T-helper 1 cell treated with Interleukin-12 subunit alpha and Interleukin-12 subunit beta and Interleukin-4 antibody, amounts not matched to agents 30 μg/mL and 1 μg/mL, for 36 hours (primary cell): ENCODE data around the gene AADACL2.
"Not testable (repeated sequence)": the region's sequence is repeated elsewhere in the genome, so short reads cannot be mapped to it uniquely, and the experiment has no call there.

Source experiments
- H3K27ac Mint-ChIP-seq: one replicate; pipeline ENCODE4 v1.8.0; 2021; ENCODE audit warnings: mild to moderate bottlenecking, mixed read lengths
- H3K27me3 Mint-ChIP-seq: one replicate; pipeline ENCODE4 v1.8.0; 2021; ENCODE audit warnings: low read depth, mixed read lengths
- H3K36me3 Mint-ChIP-seq: one replicate; pipeline ENCODE4 v1.8.0; 2021; ENCODE audit warnings: low read depth, mixed read lengths
- H3K4me1 Mint-ChIP-seq: one replicate; pipeline ENCODE4 v1.8.0; 2021; ENCODE audit warnings: low read depth, mixed read lengths
- H3K4me3 Mint-ChIP-seq: one replicate; pipeline ENCODE4 v1.8.0; 2021; ENCODE audit warnings: mild to moderate bottlenecking, moderate library complexity, mixed read lengths
- H3K9me3 Mint-ChIP-seq: one replicate; pipeline ENCODE4 v1.8.0; 2021; ENCODE audit warnings: mixed read lengths

Gene AADACL2

DNA sequence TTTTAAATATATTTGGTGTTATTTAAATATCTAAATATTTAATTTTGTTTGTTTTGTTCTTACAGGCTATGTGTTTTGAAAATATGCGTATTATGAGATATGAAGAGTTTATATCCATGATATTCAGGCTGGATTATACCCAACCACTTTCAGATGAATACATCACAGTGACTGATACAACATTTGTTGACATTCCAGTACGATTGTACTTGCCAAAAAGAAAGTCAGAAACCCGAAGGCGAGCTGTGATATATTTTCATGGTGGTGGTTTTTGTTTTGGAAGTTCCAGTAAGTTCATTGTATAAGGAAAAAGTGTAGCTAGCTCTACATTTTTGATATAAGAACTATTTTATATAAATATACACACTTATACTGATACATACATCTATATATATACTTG lies 6.9 kb downstream of the AADACL2 start:
- Mint-ChIP-seq H3K27me3 (no peaks in the 10 kb centered on the region), H3K27ac (no peak overlapping the region), H3K9me3 (no peaks in the 10 kb centered on the region), H3K36me3 (no peaks in the 10 kb centered on the region), H3K4me1 (no peaks in the 10 kb centered on the region), H3K4me3 (no peak overlapping the region)

DNA sequence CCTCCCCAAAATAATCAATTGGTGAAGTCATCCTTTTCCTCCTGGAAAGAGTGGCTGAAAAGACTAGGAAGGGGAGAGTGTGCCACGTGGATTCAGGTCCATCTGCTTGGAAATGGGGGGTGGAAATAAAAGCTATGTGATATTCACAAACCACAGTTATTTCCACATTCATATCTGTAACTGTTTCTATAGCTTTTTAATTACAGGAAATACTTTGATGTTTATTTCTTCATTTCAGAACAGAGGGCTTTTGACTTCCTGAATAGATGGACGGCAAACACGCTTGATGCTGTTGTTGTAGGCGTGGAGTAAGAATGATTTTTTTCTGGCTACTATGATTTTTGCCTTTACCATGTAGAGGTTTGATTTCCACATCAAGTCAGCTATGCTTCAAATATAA lies 10.1 kb downstream of the AADACL2 start:
- Mint-ChIP-seq H3K4me3 (no peak overlapping the region), H3K36me3 (no peaks in the 10 kb centered on the region), H3K4me1 (no peaks in the 10 kb centered on the region)

DNA sequence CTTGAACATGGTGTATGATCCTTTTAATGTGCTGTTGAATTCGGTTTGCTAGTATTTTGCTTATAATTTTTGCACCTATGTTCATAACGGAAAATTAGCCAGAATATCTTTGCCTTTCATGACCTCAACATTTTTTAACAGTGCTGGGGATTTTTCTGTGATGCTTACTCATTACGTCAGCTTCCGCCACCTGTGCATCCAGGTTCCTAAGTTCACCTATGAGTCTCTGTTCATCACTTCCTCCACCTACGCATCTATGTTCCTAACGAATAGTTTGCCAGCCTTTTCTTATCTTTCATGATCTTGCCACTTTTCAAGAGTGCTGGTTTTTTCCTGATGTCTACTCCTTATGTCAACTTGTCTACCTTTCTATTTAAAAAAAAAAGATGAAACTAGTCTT lies 16.5 kb downstream of the AADACL2 start:
- Mint-ChIP-seq H3K4me3 (no peak overlapping the region), H3K4me1 (no peaks in the 10 kb centered on the region), H3K27ac (no peak overlapping the region), H3K9me3 (no peaks in the 10 kb centered on the region), H3K27me3 (no peaks in the 10 kb centered on the region), H3K36me3 (no peaks in the 10 kb centered on the region)

More for the DNA sequence above, 10.1 kb downstream of the AADACL2 start:
- no peaks in the 10 kb centered on the region for H3K9me3 Mint-ChIP-seq
- no peaks in the 10 kb centered on the region for H3K27me3 Mint-ChIP-seq
- no peak overlapping the region for H3K27ac Mint-ChIP-seq

DNA sequence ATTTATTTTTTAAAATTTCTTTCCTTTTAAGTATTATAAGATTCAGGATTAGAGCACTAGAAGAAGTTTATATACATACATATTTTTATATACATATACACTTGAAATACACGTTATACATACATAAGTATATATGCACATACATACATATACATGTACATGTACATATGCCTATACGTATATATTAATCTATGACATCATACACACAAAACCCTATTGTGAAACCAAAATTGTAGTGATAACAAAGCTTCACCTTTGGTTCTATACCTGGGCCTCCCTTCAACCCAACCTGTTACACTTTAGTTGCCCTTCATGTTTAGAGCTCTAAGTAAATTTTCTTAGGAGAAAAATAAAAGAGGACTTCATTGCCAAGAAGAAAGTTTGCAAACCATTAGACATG lies 17.0 kb downstream of the AADACL2 start:
- Mint-ChIP-seq H3K4me3 (no peak overlapping the region), H3K27me3 (no peaks in the 10 kb centered on the region), H3K4me1 (no peaks in the 10 kb centered on the region), H3K9me3 (no peaks in the 10 kb centered on the region), H3K36me3 (no peaks in the 10 kb centered on the region), H3K27ac (no peak overlapping the region)

DNA sequence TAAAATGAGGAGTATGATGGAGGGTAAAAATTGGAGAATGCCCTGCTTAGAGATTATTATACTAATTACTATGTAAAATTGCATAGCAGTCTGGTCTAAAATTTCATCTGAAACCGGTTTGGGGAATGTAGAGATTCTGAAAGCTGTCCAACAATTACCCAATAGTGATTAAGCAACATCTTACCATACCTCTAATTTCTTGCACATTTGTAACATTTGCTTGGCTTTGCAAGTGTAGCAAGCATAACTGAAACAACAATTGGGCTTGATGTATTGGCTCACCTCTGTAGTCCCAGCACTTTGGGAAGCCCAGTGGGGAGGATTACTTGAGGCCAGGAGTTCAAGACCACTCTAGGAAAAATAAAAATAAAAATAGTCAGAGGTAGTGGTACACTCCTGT lies 17.4 kb downstream of the AADACL2 start:
- Mint-ChIP-seq H3K27me3 (no peaks in the 10 kb centered on the region), H3K4me1 (no peaks in the 10 kb centered on the region), H3K4me3 (no peak overlapping the region), H3K36me3 (no peaks in the 10 kb centered on the region), H3K27ac (no peak overlapping the region), H3K9me3 (no peaks in the 10 kb centered on the region)

DNA sequence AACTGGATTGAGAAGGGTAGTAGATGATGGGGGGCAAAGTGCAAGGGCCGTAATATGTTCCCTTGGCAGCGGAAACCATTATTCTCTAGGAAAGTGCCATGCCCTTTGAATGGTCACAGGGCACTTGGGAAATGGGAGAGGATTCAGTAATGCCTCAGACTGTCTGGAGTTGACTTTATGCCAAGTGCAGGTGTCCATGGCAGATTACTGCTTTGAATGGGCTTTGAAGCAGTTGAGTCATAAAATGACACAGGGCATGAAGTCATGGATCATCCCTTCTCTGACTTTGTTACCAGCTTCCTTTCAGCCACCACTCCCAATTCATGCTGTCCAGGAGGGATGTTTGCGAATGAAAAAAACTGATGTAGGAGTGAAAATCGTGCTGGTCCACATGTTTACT lies 20.1 kb downstream of the AADACL2 start:
- Mint-ChIP-seq H3K4me3 (no peak overlapping the region), H3K9me3 (no peaks in the 10 kb centered on the region), H3K36me3 (no peaks in the 10 kb centered on the region), H3K27ac (no peak overlapping the region), H3K4me1 (no peaks in the 10 kb centered on the region), H3K27me3 (no peaks in the 10 kb centered on the region)

DNA sequence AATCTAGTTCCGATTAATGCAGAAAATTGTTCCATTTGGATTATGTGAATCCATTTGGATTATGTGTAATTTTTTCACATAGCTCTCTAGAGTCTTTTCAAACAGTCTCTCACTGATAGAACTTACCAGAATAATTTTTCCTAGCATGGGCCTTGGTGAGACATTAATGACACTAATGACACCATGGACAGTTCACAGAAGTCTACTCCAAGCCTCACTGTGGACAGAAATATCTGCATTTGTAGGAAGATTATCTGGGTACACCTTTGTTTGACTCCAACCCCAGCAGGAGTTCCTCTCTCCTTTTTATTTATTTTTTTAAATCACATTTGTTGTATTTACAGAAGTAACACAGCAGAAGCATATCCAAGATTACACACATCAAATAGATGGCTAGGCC lies 27.9 kb downstream of the AADACL2 start:
- no peaks in the 10 kb centered on the region for H3K27me3 Mint-ChIP-seq
- H3K9me3 Mint-ChIP-seq, result no peaks in the 10 kb centered on the region
- H3K4me3 Mint-ChIP-seq, result no peak overlapping the region
- no peaks in the 10 kb centered on the region for H3K4me1 Mint-ChIP-seq
- H3K36me3 Mint-ChIP-seq, result no peaks in the 10 kb centered on the region
- no peak overlapping the region for H3K27ac Mint-ChIP-seq

DNA sequence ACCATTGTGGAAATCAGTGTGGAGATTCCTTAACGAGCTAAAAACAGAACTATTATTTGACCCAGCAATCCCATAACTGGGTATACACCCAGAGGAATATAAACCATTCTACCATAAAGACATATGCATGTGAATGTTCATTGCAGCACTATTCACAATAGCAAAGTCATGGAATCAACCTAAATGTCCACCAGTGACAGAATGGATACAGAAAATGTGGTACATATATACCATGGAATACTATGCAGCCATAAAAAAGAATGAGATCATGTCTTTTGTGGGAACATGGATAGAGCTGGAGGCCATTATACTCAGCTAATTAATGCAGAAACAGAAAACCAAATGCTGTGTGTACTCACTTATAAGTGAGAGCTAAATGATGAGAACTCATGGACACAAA lies 31.0 kb downstream of the AADACL2 start:
- not testable (repeated sequence) for H3K27me3 Mint-ChIP-seq, H3K4me3 Mint-ChIP-seq, H3K4me1 Mint-ChIP-seq, H3K36me3 Mint-ChIP-seq, H3K9me3 Mint-ChIP-seq, H3K27ac Mint-ChIP-seq

DNA sequence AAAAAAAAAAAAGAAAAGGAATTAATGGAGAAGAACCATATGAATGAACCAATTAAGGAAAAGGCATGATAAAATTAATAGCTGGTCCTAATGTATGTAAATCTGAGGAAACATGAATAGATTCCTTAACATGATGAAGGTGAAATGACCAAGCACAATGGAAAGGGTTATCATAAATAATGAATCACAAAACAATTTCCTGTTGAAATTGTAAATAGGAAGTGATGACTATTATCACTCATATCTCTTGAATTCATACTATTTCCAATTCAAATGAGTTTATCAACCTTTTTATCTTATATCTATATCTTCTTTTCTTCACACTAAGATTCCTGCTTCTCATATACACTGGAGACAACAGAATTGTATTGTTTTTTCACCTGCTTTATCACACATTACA lies 32.0 kb downstream of the AADACL2 start:
- Mint-ChIP-seq H3K4me3 (no peak overlapping the region), H3K4me1 (no peaks in the 10 kb centered on the region), H3K36me3 (no peaks in the 10 kb centered on the region), H3K27me3 (no peaks in the 10 kb centered on the region), H3K9me3 (no peaks in the 10 kb centered on the region), H3K27ac (no peak overlapping the region)

DNA sequence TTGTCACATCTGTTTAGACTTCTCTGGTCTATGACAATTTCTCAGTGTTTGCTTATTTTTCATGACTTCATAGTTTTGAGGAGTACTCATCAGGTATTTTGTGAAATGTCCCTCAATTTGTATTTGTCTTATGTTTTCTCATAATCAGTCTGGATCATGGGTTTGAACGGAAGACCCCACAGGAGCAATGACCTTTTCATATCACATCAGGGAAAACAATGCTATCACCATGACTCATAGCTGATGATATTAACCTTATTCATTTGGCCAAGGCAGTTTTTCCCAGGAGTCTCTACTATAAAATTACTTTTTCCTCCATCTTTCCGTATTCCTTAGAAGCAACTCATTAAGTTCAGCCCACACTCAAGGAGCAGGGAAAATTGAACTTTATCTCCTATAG lies 32.7 kb downstream of the AADACL2 start:
- Mint-ChIP-seq H3K27ac (no peak overlapping the region), H3K9me3 (no peaks in the 10 kb centered on the region)

DNA sequence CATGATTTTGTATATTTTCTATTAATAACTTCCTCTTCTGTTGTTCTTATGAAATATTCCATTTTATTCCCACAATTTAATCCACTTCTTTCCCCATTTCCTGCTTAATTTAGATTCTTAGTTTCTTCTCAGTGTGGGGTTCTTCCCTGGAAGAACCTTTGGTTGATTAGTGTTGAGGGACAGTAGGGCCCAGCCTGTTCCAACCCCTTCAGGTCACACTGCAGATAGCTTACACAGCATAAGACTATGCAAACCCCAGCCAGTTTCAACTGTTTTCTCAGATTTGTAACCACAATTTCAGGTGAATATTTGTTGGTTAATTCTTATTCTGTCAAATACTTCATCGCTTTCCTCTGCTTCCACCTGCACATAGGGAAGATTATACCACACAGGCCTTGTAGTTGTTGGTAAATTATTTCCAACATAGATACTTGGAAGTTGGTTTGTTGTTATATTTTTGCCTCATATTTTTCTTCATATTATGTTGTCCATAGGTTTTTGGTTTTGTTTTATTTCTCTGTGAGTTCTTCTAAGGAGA lies 34.7 kb downstream of the AADACL2 start:
- Mint-ChIP-seq H3K4me3 (no peak overlapping the region), H3K27me3 (no peaks in the 10 kb centered on the region), H3K36me3 (no peaks in the 10 kb centered on the region), H3K9me3 (no peaks in the 10 kb centered on the region), H3K4me1 (no peaks in the 10 kb centered on the region), H3K27ac (no peak overlapping the region)

More for the DNA sequence above, 32.7 kb downstream of the AADACL2 start:
- no peaks in the 10 kb centered on the region for H3K4me1 Mint-ChIP-seq
- no peaks in the 10 kb centered on the region for H3K36me3 Mint-ChIP-seq
- H3K4me3 Mint-ChIP-seq, result no peak overlapping the region
- no peaks in the 10 kb centered on the region for H3K27me3 Mint-ChIP-seq

DNA sequence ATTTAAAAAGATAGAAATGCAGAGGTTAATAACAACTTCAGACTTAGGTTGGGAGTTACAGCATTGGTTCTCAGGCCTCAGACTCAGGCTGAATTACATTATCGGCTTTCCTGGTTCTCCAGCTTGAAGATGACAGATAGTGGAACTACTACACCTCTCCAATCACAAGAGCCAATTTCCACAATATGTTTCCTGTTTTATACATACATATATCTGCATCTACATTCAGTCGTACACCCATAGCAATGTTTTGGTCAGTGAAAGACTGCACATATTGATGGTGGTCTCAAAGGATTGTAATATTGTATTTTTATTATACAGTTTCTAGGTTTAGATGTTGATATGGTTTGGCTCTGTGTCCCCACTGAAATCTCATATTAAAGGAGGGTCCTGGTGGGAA lies 35.4 kb downstream of the AADACL2 start:
- no peak overlapping the region for H3K4me3 Mint-ChIP-seq
- no peak overlapping the region for H3K27ac Mint-ChIP-seq
- H3K9me3 Mint-ChIP-seq, result no peaks in the 10 kb centered on the region
- H3K4me1 Mint-ChIP-seq, result no peaks in the 10 kb centered on the region
- no peaks in the 10 kb centered on the region for H3K27me3 Mint-ChIP-seq
- H3K36me3 Mint-ChIP-seq, result no peaks in the 10 kb centered on the region

DNA sequence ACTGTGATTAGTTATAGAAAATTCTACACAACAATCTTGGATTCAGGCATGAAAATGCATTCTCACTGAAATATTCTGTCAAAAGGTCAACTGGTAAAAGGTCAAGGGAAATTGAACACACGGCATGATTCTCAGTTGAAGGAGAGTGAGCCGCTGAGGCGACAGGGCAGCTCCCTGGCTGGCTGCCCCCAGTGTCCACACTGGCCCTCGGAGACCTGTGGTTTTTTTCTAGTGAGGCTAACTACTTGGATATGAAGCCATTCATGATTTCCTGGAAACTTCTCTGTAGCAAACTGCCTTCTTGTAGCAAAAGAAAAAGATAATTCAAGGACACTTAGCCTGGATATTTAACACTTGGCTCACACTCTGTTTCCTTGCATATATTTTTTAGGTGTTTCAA lies 37.2 kb downstream of the AADACL2 start:
- Mint-ChIP-seq H3K36me3 (no peaks in the 10 kb centered on the region), H3K27me3 (peaks cover 3% of the 10 kb centered on the region), H3K9me3 (no peaks in the 10 kb centered on the region), H3K4me1 (no peaks in the 10 kb centered on the region), H3K4me3 (no peak overlapping the region), H3K27ac (no peak overlapping the region)

DNA sequence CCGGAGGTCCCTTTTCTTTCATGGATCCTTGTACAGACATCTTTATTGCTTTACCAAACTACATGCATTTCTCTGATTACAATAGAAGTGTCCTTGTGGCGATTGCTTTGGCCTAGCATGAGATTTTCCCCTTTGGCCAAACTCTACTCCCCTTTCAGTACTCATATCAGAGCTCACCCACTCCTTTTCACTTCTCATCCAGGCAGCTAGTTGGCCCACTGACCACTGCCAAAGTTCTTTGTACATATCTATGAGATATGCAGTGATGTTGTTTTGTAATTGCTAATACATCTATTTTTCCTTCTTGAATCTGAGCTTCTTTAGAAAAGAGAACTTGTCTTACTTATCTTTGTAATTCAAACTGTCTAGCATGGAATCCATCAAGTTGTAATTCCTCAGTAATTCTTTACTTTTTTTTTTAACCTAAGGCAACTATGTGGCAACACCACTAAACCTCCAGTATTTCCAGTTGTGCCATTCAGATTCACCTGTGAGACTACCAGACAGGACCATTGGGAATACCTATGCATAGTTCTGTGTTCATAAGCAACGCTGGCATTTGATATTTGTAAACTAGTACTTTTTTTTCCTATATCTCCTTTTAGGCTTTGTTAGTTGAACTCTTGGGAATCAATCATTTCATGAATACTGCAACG lies 39.2 kb downstream of the AADACL2 start:
- Mint-ChIP-seq H3K4me1 (no peaks in the 10 kb centered on the region), H3K4me3 (no peak overlapping the region), H3K36me3 (no peaks in the 10 kb centered on the region), H3K27ac (no peak overlapping the region), H3K27me3 (peaks cover 3% of the 10 kb centered on the region), H3K9me3 (no peaks in the 10 kb centered on the region)

DNA sequence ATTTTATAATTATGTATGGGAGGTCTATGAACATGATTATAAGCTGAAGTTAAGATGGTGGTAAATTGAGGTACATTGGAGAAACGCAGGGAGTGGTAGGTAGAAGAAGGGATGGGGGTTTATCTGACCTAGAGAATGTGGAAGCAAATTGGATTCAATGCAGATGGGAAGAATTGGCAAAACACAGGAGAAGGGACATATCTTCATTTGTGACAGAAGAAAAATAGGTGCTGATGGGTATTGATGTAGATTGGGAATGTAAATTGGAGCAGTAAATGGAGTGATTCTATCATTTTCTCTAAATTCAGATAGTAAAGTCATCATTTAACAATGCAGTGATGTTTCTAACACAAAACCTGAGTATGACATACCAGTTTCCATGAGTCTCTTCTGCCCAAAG lies 40.5 kb downstream of the AADACL2 start:
- no peak overlapping the region for H3K27ac Mint-ChIP-seq
- H3K36me3 Mint-ChIP-seq, result no peaks in the 10 kb centered on the region
- H3K9me3 Mint-ChIP-seq, result no peaks in the 10 kb centered on the region
- H3K4me3 Mint-ChIP-seq, result no peak overlapping the region
- no peaks in the 10 kb centered on the region for H3K4me1 Mint-ChIP-seq
- peaks cover 3% of the 10 kb centered on the region for H3K27me3 Mint-ChIP-seq

DNA sequence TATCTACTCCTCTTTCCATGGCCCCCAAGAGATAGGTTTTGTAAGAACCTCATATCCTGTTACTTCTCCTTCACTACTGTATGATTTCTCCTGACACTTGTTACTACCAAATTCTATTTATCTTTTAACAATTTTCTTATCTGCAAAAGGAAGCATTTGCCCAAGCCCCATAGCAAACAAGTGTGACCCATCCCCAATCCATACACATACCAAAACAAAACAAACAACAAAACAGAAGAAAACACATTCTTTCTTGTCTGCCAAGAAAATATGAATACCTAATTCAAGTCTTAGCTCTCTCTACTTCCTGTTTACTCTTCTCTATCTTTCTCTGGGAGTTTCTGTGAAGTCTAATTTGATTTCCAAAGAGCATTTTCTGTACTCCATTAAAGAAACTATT lies 41.2 kb downstream of the AADACL2 start:
- Mint-ChIP-seq H3K4me3 (no peak overlapping the region), H3K4me1 (no peaks in the 10 kb centered on the region), H3K27me3 (peaks cover 3% of the 10 kb centered on the region), H3K9me3 (no peaks in the 10 kb centered on the region), H3K36me3 (no peaks in the 10 kb centered on the region), H3K27ac (no peak overlapping the region)
